Astrocyte of the cerebellum (primary cell): ENCODE results near the gene SDHAF3.
A peak's percentile ranks its signal among the peaks of the same experiment; 100 is the strongest.
"Not testable (repeated sequence)": the region's sequence is repeated elsewhere in the genome, so short reads cannot be mapped to it uniquely, and the experiment has no call there.

Experiments
- DNase-seq: peaks from one replicate; pipeline ENCODE4 v3.0.0-alpha.2; 2011; ENCODE audit warnings: low read depth
- H3K4me3 ChIP-seq: 2 replicates; pipeline ENCODE4 v1.5.1; 2011; ENCODE audit warnings: mild to moderate bottlenecking, low read depth, low read length, moderate library complexity
- in situ Hi-C: cut with HindIII; loops from 2 replicates; pipeline ENCODE4 v1.10.0; 2017; ENCODE audit warnings: low sequenced_read_pairs
- TF ChIP-seq, protein P1 (sequence below): IDR thresholded peaks from 2 replicates; pipeline ENCODE4 v1.5.1; 2012; ENCODE audit warnings: low read length, low read depth, moderate library complexity, mild to moderate bottlenecking; ENCODE audit errors: missing control alignments

SDHAF3 gene

DNA sequence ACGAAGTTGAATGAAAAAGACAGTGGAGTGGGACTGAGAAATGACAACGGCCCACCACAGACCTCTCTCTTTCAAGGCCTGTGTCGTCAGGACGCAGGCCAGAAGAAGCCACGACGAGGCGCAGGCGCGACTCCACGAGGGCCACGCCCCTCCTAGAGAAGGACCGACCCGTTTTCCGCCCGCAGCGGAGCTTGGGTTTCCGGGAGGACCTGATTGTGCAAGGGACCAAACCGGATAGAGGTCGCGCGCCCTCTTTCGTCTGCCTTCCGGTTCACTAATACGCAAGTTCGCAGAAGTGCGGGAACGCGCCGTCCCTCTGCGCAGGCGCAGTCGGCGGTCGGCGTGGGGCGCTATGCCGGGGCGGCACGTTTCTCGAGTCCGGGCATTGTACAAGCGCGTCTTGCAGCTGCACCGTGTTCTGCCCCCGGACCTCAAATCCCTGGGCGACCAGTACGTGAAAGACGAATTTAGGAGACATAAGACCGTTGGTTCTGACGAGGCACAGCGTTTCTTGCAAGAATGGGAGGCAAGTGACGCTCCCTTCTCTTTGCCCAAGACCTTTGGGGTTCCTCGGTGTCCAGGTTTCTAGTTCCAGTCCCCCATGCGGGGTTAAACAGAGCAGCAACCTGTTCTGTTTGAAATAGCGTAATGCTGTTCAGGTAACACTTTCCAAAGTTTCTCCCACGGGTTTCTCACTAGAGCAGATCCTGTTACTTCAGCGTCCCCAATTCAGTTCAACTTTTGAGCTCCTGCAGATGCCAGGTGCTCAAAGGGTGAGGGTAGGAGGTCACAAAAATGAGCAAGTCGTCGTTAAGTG lies at the start of gene SDHAF3:
TSS of gene SDHAF3 (plus strand) at position 327 of the 817 bp plus-strand sequence. CDS start at position 353, 26 bp downstream.
- TF ChIP-seq, protein P1, sequence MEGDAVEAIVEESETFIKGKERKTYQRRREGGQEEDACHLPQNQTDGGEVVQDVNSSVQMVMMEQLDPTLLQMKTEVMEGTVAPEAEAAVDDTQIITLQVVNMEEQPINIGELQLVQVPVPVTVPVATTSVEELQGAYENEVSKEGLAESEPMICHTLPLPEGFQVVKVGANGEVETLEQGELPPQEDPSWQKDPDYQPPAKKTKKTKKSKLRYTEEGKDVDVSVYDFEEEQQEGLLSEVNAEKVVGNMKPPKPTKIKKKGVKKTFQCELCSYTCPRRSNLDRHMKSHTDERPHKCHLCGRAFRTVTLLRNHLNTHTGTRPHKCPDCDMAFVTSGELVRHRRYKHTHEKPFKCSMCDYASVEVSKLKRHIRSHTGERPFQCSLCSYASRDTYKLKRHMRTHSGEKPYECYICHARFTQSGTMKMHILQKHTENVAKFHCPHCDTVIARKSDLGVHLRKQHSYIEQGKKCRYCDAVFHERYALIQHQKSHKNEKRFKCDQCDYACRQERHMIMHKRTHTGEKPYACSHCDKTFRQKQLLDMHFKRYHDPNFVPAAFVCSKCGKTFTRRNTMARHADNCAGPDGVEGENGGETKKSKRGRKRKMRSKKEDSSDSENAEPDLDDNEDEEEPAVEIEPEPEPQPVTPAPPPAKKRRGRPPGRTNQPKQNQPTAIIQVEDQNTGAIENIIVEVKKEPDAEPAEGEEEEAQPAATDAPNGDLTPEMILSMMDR = no peak

DNA sequence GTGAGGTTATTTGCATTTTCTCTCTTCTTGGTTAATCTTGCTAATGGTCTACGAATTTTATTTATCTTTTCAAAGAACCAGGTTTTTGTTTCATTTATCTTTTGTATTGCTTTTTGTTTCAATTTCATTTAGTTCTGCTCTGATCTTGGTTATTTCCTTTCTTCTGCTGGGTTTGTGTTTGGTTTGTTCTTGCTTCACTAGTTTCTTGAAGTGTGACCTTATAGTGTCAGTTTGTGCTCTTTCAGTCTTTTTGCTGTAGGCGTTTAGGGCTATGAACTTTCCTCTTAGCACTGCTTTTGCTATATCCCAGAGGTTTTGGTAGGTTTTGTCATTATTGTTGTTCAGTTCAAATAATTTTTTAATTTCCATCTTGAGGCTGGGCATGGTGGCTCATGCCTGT lies 45.5 kb upstream of the SDHAF3 start:
- H3K4me3 ChIP-seq, DNase-seq, in situ Hi-C loops: not testable (repeated sequence)

More for the DNA sequence above, at the start of gene SDHAF3:
- H3K4me3 ChIP-seq = peak within 1 kb of the TSS; percentile 96
- in situ Hi-C loops = no loop called here
- DNase-seq = peak; percentile 93

GRCh38 chr7:97075928-97076327 lies 41.6 kb upstream of the SDHAF3 start:
- DNase-seq = no peak
- in situ Hi-C loops = no loop called here
- TF ChIP-seq, protein P1 = no peak
- no peak overlapping the region for H3K4me3 ChIP-seq

- no peak for DNase-seq
- in situ Hi-C loops = no loop called here
- TF ChIP-seq, protein P1 = no peak
- no peak overlapping the region for H3K4me3 ChIP-seq
Observed at GRCh38 chr7:97078023-97078969, 39.2 kb upstream of the SDHAF3 start.

DNA sequence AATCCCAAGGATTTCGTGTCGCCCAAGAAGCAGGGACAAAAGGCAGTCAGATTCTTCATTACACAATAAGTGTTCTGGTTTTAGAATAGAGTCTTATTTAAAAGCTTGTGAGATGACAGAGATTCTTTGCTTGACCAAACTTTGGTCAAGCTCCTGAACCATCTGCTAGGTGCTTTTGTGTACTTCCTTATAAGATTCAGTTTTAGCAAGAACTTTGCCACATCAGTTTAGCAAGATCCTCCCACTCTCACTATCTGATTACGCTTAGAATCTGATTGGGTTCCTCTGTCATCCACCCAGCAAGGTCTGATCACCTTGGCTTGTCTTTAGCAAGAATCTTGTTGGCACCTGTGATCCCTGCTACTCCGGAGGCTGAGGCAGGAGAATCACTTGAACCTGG lies 38.2 kb upstream of the SDHAF3 start:
- H3K4me3 ChIP-seq = no peak overlapping the region
- DNase-seq = no peak
- TF ChIP-seq, protein P1 = no peak
- in situ Hi-C loops = no loop called here

- in situ Hi-C loops = no loop called here
- H3K4me3 ChIP-seq = no peak overlapping the region
- DNase-seq = no peak
- TF ChIP-seq, protein P1 = no peak
Observed at GRCh38 chr7:97081521-97082300, 35.8 kb upstream of the SDHAF3 start.
